ENCODE data around the gene SORCS3. TPM values are rescaled to one million over a fixed set of nuclear protein-coding genes. Genes with fewer than 3 reads are reported as not detected.
"Not testable (repeated sequence)": the region's sequence is repeated elsewhere in the genome, so short reads cannot be mapped to it uniquely, and the experiment has no call there.

The SORCS3 gene
- total RNA-seq, 1 experiment from 2014 or later = not detected

GRCh38 chr10:104688251-104689042, 47.4 kb downstream of the SORCS3 start:
- no peak for DNase-seq (ENCODE audit: extremely low read depth, low read depth)

- DNase-seq (ENCODE audit: extremely low read depth, low read depth) = no peak
Measured at GRCh38 chr10:104689105-104689504, 48.0 kb downstream of the SORCS3 start.

- DNase-seq (ENCODE audit: extremely low read depth, low read depth) = no peak
Measured at GRCh38 chr10:104689547-104689946, 48.5 kb downstream of the SORCS3 start.

GRCh38 chr10:104690101-104690500, 49.0 kb downstream of the SORCS3 start:
- no peak for DNase-seq (ENCODE audit: extremely low read depth, low read depth)

- DNase-seq (ENCODE audit: extremely low read depth, low read depth) = no peak
Measured at GRCh38 chr10:104690959-104691358, 49.9 kb downstream of the SORCS3 start.

GRCh38 chr10:104694074-104694473, 53.0 kb downstream of the SORCS3 start:
- no peak for DNase-seq (ENCODE audit: extremely low read depth, low read depth)

GRCh38 chr10:104703262-104703661, 62.2 kb downstream of the SORCS3 start:
- DNase-seq (ENCODE audit: extremely low read depth, low read depth) = not testable (repeated sequence)

GRCh38 chr10:104706886-104707285, 65.8 kb downstream of the SORCS3 start:
- DNase-seq (ENCODE audit: extremely low read depth, low read depth) = no peak

GRCh38 chr10:104707602-104708459, 66.7 kb downstream of the SORCS3 start:
- DNase-seq (ENCODE audit: extremely low read depth, low read depth) = no peak

GRCh38 chr10:104711302-104711721, 70.2 kb downstream of the SORCS3 start:
- no peak for DNase-seq (ENCODE audit: extremely low read depth, low read depth)

GRCh38 chr10:104730593-104730992, 89.5 kb downstream of the SORCS3 start:
- not testable (repeated sequence) for DNase-seq (ENCODE audit: extremely low read depth, low read depth)

GRCh38 chr10:104731192-104731591, 90.1 kb downstream of the SORCS3 start:
- DNase-seq (ENCODE audit: extremely low read depth, low read depth) = no peak

- no peak for DNase-seq (ENCODE audit: extremely low read depth, low read depth)
Measured at GRCh38 chr10:104732222-104732621, 91.1 kb downstream of the SORCS3 start.

GRCh38 chr10:104734433-104734832, 93.3 kb downstream of the SORCS3 start:
- no peak for DNase-seq (ENCODE audit: extremely low read depth, low read depth)

- DNase-seq (ENCODE audit: extremely low read depth, low read depth) = no peak
Measured at GRCh38 chr10:104735036-104735756, 94.1 kb downstream of the SORCS3 start.

GRCh38 chr10:104735757-104736391, 94.8 kb downstream of the SORCS3 start:
- no peak for DNase-seq (ENCODE audit: extremely low read depth, low read depth)

GRCh38 chr10:104741127-104741526, 100.0 kb downstream of the SORCS3 start:
- no peak for DNase-seq (ENCODE audit: extremely low read depth, low read depth)

GRCh38 chr10:104744052-104744451, 103.0 kb downstream of the SORCS3 start:
- no peak for DNase-seq (ENCODE audit: extremely low read depth, low read depth)

GRCh38 chr10:104750291-104750690, 109.2 kb downstream of the SORCS3 start:
- no peak for DNase-seq (ENCODE audit: extremely low read depth, low read depth)

GRCh38 chr10:104762793-104763192, 121.7 kb downstream of the SORCS3 start:
- DNase-seq (ENCODE audit: extremely low read depth, low read depth) = no peak

GRCh38 chr10:104766341-104766740, 125.3 kb downstream of the SORCS3 start:
- DNase-seq (ENCODE audit: extremely low read depth, low read depth) = no peak
